ENCODE measurements around the gene CHI3L1.
A peak's percentile ranks its signal among the peaks of the same experiment; 100 is the strongest.

The CHI3L1 gene

DNA sequence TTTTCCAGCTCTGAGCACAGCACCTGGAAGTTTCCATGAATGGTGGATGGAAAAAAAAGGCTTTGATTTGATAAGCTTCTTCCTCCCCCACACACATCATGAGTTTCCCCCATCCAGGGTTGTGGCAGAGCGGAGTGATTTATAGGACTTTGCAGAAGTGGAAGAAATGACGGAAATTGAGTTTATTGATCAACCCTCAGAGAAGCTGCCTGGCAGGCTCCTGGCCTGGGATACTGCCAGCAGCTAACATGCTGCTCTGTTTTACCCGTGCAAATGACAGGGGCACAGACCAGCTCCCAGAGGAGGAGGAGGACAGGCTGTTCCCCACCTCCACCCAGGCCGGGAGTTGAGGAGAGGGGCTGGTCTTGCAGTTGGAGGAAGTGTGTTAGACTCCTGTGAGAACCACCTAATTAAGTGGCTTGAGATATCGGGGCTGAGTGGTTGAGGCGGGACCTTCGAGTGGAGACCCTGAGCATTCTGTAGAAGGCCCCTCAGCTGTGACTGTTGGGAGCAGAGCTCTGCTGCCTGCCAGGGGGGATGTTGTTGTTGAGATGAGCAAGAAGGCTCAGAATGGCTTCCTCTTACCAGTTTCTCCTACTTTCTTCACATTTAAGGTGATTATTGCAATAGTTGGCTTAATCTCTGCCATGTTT lies 37.2 kb downstream of the CHI3L1 start:
- no peak for DNase-seq

DNA sequence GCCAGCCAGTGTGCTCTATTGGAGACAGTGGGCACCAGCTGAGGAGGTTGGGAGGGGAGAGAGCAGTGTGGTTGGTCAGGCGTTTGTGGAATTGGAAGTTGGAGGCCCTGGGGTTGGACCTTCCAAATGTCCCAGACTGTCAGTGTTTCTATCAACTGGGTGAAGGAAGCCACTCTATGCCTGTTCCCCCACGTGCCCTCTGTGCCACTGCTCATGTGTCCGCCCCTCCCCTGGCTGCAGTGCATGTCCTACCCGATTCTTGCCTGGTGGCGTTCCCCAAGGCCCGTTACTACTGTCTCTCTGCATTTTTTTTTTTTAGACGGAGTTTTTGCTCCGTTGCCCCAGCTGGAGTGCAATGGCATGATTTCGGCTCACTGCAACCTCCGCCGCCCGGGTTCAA lies 37.9 kb downstream of the CHI3L1 start:
- no peak for DNase-seq

DNA sequence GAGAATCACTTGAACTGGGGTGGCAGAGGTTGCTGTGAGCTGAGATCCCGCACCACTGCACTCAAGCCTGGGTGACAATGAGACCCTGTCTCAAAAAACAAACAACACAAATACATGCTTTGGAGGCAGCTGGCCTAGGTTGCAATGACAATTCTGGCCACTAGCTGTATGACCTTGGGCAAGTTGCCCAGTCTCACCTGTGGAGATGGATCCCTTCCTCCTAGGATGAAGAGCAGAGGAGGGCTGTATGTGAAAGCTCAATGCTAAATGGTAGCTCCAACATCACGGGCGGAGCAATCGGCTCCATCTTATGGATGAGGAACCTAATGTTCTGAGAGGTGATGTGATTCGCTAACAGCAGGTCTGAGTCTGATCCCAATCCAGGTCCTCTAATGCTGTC lies 38.4 kb downstream of the CHI3L1 start:
- no peak for DNase-seq

DNA sequence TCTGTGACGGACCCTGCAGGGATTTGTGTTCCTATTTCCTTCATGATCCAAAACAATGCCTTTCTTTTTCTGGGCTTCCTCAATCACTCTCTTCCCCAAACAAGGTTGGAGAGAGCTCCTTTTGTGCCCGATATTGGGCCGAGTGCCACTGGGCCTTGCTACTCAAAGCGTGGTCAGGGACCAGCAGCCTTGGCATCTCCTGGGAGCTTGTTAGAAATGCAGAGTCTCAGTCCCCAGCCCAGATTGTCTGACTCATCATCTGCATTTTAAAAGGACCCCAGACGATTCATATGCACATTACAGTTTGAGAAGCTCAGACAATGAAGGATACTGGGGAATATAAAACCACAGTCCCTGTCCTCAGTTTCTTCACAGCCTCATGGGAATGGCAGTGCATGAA lies 39.1 kb downstream of the CHI3L1 start:
- DNase-seq, result no peak

DNA sequence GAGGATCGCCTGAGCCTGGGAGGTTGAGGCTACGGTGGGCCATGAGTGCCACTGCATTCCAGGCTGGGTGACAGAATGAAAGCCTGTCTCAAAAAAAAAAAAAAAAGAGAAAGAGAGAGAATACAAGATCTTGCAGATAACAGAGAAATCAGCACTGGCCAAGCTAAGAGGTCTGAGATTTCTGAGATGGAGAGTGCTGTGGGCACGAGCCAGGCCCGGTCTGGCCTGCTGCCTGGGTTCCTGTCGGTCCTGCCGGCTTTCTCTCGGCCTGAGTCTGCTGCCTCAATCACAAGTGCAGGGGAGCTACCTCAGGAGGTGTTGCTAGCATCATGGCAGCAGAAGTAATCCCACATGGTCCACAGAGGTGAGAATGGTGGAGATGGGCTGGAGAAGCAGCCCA lies 40.0 kb downstream of the CHI3L1 start:
- DNase-seq, result no peak

DNA sequence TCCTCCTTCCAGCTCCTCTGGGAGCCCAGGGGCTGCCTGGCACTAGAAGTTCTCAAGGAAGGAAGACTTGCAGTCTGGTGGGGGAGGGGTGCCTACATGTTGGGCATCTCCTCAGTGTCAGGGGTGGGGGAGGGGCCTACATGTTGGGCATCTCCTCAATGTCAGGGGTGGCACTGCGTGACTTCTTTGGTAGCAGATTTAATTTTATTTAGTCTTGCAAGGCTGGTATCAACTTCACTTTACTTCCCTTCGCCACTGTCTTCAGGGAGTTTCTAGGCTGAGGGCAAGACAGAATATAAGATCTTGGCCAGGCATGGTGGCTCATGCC lies 40.5 kb downstream of the CHI3L1 start:
- DNase-seq, result no peak

DNA sequence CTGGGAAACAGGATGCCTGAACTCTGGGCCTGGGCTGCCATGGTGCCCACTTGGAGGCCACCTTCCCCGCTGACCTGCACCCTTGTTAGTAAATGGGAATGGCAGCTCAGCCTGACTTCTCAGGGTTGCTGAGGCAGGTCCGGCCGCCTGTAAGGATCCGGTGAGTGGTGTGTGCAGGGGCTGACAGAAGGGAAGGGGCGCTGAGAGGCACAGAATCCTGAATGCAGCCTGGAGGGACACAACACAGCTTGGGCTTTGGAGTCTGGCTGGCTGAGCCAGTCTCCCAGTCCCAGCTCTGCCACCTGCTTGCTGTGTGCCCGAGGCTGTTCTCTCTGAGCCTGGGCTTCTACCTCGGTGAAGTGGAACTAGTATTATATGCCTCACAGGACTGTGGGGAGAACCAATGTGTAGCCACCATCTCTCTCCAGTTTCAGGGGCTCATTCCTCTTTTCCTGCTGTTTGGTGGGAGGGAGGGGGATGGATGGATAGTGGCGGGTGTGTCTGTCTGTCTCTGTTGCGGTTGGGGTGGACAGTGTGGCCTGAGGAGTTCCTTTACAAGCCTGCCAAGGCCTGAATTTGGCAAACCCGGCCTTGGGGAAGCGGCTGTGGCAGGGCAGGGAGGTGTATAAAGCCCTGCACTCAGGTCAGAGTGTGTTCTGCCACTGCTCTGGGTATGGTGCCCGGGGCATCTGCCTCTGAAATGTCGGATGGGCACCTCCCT lies 41.0 kb downstream of the CHI3L1 start:
- peak; percentile 33 for DNase-seq

DNA sequence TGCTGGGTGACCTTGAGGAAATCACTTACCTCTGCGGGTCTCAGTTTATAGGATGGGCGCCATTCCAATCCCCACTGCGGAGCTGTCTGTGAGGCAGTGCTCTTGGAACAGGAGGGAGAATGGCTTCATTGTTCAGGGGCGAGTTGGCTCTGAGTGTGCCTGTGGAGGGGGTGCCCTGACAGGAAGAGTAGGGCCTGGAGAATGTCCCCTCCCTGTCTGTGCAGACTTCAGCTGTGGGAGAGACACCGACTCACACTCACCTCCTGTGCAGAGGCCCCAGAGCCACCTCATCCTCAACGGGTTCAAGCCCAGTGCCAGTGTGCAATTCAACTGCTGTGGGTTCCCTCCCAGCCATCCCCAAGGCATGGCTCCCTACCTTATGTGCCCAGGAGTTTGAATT lies 41.8 kb downstream of the CHI3L1 start:
- no peak for DNase-seq

DNA sequence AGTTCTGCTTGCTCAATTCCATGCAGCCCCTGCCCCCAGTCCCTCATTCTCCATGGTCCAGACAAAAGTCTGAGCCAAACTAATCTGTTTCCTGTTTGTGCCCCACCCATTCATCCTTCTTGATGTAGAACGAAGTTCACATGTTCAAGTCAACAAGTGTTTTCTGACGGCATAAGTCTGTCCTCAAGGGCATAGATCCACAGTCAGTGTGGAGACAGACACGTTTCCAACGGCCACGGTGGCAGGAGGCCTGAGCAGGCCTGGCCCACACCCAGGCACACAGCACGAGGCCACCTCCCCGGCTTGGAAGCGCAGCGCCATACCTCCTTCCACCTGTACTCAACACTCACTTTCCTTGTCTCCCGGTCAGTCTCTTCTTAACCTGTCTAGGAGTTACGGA lies 42.9 kb downstream of the CHI3L1 start:
- no peak for DNase-seq

DNA sequence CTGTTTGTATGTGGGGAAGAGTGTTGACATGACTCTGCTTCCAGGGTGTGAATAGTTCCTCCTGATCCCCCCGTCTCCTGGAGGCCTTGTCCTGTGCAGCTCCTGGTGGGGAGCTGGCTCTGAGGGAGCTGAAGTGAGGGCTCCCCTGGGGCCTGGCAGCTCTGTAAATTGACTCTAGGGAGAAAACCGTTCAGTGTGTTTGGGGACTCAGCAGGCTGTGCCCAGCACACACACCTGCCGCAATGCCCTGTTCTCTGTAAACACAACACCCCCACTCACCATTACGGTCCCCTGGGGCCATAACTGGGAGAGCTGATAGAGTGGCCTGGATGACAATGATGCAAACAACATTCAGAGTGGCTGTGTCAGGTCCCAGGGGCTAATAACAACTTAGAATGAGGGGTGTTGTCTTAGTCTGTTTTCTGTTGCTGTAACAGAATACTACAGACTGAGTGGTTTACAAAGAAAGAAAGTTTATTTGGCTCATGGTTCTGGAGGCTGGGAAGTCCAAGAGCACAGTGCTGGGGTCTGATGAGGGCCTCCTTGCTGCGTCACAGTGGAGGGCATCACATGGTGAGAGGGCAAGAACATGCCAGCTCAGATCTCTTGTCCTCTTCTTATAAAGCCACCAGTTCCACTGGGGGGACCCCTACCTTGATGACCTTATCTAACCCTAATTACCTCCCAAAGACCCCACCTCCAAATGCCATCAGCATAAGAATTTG lies 43.7 kb downstream of the CHI3L1 start:
- DNase-seq, result no peak

DNA sequence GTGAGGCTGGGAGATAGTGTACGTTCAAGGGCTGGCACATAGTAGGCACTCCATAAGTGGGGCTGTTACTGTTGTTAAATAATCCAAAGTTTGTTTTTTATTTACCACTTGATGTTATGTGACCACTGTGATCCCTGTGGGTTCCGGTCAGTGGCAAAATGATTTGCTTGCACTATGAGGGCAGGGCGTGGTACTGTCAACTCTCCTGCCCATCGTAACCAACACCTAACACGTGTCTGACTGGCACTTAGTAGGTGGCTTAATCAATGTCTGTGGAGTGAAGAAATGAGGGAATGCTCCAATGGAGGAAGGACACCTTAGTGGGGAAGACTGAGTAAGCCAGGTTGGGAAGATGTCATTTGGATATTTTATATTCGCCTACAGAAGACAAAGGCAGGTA lies 44.4 kb downstream of the CHI3L1 start:
- no peak for DNase-seq

DNA sequence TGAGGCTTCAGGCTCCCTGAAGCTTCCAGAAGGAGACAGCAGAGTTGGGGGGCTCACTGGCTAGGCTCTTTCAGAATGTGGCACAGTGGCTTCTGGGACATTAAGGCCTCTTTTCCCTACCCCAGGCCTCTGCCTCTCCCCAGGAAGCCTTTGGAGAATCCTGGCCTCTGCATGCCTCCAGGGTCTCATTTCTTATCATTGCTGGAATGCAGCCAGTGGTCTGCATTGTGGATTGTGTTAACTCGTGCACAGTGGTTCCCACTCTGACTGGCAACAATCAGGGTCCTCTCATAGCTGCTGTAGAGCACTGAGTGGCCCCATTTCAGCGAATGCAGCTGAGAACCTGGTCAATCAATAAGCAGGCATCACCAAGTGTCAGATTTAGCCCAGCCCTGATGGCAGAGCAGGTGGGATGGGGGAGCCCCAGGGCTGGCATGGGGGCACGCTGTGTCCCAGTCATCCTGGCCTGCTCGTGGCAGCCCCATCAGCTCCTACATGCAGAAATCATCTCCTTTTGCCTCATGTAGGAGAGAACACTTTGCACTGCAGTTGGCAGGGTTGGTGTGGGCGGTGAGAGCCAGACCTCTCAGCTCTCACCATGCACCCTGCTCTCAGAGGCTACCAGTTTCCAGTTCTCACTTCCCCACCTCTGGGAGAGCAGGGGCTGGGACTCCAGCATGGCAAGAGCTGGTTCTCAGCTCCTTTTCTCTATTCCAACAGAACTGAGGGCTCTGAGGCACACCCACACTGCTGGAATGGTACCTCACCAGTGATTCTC lies 45.6 kb downstream of the CHI3L1 start:
- DNase-seq, result no peak

DNA sequence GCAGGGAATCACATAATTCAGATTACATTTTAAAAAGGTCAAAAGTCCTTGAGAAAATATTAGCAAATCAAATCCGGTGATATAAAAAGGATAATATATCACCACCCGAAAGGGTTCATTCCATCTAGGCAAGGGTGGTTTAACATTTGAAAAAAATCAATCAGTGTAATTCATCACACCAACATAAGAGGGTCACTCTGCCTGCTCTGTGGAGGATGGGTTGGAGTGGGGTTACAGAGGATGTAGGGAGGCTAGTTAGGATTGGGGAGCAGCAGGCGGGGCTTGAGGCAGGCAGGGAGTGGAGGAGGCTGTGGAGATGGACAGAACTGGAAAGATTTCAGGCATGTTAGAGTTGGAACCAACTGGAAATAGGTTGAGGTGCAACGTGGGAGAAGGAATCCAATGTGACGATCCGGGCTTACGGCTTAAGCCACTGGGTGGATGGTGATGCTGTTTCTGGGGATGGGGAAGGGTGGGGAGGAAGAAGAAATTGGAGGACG lies 46.5 kb downstream of the CHI3L1 start:
- no peak for DNase-seq

DNA sequence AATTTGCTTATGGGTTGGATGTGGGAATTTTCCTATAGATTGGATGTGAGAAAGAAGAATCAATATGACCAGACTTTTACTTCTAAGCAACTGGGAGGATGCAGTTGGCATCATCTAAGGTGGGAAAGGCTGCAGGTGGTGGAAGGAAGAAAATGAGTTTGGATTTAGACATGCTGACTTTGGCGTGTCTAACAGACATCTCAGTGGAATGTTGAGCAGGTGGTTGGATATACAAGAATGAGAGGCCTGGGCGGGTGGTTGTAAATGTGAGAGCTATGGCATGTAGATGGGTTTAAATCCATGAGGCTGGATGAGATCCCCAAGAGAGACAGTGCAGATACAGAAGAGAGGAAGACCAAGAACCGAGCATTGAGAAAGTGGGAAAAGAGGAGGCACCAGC lies 48.4 kb downstream of the CHI3L1 start:
- no peak for DNase-seq

DNA sequence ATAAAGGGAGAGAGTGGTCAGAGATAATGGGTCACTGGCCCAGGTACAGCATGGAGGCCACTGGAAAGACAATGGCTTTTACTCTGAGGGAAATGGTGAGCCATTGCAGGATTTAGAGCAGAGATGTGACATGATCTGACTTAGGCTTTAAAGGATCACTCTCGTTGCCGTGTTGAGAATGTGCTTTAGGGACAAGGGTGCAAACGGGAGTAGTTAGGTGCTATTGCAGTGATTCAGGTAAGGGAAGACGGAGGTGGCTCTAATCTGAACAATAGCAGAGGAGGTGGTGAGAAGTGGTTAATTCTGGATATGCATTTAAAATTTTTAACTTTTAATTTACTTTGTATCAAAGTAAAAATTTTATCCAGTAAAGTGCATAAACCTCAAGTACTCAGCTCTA lies 49.2 kb downstream of the CHI3L1 start:
- no peak for DNase-seq

DNA sequence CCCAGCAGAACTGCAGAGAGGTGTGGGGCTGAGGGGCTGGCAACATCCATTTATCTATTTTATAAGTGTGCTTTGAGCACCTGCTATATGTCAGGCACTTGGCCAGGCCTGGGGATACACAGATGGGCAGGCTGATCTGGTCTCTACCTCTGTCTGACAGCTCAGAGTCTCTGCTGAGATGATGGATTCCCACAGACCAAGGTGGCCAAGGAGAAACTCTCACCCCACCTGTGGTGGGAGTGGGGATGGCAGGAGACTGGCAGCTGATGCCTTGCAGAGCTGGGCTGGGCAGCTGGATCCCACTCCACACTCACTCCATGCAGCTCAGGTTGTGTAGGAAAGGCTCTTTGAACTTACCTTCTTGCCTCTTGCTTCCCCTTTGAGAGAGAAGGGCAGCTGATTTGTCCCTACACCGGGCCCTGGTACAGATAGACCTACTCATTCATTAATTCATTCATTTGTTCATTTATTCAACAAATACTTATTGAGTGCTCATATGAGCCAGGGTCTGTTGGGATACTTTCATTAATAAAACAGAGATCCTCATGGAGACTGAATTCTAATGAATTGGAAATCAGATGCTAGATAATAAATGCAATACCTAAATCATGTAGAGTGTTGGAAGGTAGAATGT lies 50.0 kb downstream of the CHI3L1 start:
- peak; percentile 21 for DNase-seq

DNA sequence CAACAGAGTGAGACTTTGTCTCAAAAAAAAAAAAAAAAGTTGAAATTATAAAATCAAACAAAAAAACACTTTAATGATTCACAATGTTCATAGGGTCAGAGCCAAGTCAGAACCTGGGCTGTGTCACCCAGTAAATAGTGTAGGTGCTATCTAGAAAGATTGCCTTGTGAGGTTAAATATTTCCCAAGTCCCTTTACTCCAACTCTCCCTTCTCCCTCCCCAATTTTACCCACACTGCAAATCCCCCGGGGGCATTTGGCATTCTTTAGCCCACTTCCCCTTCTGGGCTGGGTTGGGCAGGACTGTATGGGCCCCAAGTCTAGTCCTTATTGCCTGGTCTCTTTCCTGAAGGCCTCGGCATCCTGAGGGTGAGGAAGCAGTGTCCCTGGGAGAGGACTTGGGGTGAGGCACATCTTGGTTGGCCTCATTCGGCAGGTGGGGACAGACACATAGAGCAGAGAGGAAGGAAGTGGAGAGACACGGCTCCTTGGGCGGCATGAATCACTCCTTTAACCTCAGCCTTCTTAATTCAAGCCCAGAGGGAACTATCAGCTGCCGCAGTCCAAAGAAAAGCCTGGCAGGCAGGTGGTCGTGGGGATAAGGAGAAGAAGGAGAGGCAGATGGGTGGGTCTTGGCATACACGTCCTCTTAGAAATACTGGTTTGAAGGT lies 50.7 kb downstream of the CHI3L1 start:
- no peak for DNase-seq

DNA sequence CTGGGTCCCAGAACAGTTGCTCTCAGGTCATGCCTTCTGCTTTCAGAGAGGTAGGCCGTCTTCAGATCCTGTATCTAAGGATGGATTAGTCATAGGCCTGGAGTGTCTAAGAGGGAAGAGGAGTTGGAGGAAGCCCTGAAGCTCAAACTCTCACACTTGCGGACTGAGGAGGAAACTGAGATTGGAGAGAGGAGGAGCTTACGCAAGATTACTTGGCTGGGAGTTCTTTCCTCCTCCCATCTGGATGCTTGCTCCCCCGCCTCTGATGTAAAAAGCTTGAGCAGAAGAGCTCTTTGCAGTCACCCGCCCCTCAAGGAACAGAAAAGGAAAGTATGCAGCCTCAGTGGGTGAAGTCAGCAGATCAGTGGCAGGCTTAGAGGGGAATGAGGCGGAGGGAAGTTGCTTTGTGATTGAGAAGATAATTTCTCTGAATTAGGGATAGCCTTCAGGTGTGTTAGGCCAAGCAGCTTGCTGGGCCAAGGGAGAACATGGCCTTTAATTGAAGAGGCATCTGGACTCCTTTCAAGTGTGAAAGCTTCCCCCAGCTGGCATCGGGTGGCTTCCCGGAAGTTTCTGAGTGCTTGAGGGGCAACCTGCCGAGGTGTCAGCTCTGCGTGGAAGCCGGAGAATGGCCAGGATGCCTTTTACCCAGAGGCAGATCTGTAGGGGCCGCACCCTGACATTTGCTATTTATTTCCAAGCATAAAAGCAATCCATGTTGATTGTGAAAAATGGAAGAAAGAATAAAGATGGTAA lies 52.4 kb downstream of the CHI3L1 start:
- no peak for DNase-seq

DNA sequence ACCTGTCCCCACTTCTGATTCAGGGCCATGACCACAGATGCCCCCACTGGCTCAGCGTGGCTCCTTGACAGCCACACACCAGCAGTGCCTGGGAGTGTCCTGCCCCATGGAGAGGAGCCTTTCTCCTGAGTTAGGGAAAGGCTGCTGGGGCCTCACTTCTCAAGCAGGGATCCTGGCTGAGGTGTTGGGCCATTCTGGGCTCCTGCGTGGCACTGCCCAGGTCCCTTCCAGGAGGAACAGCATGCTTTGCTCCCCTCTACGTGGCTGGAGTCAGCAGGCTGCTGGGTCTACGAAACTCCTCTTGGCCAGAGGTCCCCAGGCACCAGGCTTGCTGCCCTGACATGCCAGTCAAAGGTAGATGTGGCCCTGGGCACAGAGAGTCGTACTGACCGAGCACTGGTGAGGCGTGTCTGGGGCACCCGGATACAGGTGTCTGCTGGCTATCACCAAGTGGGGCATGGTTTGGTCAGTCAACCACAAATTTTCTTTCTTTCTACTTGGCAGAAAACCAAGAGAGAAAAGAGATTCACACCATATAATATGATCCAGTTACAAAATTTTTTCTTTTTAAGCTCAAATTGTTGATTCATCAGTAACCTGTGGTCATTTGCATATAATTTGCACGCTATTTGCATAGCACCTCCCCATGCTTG lies 54.8 kb downstream of the CHI3L1 start:
- DNase-seq, result no peak

DNA sequence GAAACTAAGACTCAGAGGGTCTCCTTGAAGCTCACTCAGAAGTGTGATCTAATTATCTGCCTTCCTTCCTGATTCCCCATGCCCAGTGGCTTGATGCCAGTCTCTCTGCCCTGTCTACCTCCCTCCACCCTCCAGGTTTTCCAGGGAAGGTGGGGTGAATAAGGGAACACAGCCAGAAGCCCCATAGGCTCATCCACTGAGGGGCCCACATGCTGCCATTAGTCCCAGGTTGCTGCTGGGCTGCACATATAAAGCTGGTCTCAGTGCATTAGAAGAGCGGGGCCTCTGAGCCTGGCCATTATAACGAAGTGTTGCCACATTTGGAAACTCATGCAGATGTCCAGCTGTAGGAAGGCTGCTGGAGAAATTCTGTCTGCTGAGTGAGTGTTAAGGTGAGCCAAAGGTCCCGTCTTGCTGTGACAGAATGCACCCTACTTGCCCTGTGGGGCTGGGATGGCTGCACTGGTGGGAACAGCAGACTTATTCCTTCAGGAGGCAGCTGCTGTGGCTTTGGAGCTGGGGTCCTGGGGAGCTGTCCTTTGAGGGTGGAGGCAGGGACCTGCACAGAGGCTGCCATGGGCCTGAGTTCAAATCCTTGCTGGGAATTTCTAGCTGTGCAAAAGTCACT lies 56.0 kb downstream of the CHI3L1 start:
- no peak for DNase-seq

Data from NCI-H1694 treated with DMSO at 0.1 percent for 48 hours (cell line).